ENCODE results near the gene SSR1.
"Not testable (repeated sequence)": the region's sequence is repeated elsewhere in the genome, so short reads cannot be mapped to it uniquely, and the experiment has no call there.

SSR1 gene

GRCh38 chr6:7274525-7274924, 38.5 kb downstream of the SSR1 start:
- DNase-seq: not testable (repeated sequence)

GRCh38 chr6:7273709-7274108, 39.3 kb downstream of the SSR1 start:
- DNase-seq: no peak

DNA sequence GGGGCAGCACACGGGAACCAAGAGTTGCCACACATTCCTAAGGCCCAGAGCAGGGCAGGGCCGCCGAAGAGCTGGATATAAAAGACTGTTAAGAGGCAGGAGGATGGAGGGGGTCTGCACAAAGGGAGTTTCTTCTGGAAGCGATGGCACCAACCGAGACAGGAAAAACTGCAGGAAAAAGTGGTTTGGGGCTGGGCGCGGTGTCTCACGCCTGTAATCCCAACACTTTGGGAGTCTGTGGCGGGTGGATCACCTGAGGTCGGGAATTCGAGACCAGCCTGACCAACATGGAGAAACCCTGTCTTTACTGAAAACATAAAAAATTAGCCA, 41.8 kb downstream of the SSR1 start:
- DNase-seq: no peak

- no peak for DNase-seq
Measured at GRCh38 chr6:7270320-7271204, 42.4 kb downstream of the SSR1 start.

GRCh38 chr6:7269816-7270215, 43.2 kb downstream of the SSR1 start:
- DNase-seq: no peak

DNA sequence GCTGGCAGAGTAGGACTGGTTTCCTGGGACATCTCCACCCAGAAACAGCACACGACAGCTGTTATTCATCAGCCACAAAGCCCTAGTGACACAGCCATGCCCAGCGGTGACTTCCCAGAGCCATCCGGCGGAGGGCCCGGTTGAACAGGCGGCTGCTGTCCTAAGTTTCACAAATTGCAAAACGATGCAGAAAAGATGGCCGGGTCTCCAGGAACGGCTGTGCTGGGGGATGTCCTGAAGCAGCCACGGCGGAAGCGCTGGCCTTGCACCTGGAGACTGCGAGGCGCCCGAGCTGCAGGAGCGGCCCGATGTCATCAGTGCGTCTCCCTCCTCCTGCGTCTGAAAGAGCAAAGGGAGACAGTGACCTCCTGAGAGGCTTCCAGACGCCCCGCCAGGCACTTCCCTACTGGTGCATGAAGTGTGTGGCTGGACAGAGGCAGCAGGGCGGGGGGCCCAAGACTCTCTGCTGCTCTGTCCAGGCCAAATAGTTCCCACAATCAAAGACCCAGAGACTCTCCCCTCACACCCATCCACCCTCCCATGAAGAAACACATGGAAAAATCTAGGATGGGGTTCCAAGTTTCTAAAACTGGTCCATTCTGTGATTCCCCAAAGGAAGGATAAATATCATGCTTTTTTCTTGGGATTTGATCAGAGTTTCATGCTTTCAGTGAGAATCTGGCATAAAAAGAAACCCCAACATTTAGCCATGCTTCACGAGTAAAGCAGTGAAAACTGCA, 44.0 kb downstream of the SSR1 start:
- DNase-seq: no peak

- no peak for DNase-seq
Measured at GRCh38 chr6:7268362-7268761, 44.6 kb downstream of the SSR1 start.

GRCh38 chr6:7267466-7268091, 45.4 kb downstream of the SSR1 start:
- DNase-seq: no peak

DNA sequence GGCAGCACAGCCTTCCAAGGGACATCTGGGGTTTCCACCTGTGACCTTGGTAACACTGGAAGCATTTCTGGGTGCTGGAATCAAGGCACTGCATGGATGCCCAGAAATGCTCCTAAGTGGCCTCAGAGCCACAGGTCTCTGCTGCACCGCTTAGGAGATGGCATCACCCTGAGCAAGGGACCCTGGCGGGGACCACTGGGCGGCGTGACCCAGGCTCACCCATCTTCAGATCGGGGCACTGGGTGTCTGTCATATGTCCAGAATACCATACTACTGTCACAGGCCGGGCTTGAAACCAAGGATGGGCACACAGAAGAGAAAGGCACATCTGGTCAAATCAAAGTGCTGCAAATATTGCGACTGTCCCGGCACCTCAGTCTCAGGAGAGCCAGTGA, 45.9 kb downstream of the SSR1 start:
- DNase-seq: no peak

- not testable (repeated sequence) for DNase-seq
Measured at GRCh38 chr6:7265385-7265726, 47.6 kb downstream of the SSR1 start.

DNA sequence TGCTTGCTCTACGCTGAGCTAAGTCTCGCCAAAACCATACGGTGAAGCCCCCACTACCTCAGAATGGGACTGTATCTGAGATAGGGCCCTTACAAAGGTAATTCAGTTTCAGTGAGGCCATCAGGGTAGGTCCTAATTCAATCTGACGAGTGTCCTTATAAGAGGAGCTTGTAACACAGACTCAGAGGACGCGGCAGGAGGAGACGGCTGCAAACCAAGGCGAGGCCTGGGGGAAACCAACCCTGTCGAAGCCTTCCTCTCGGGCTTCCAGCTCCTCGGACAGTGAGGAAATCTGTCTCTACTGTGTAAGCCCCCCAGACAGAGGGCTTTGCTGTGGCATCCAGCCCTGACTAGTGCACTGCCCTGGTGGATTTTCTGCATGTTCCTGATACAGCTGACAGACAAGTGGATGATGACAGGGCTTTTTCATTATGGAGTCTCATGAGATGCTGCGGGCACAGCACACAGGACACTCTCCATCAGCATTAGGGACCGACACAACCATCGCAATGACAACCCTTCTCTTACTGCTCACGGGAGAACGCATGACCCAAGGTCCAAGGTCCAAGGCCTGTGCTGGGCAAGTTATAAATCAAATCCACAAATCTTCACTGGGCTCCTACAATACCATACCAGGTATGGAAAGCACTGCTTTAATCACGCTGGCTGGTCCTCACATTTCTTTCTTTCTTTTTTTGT, 48.2 kb downstream of the SSR1 start:
- no peak for DNase-seq

DNA sequence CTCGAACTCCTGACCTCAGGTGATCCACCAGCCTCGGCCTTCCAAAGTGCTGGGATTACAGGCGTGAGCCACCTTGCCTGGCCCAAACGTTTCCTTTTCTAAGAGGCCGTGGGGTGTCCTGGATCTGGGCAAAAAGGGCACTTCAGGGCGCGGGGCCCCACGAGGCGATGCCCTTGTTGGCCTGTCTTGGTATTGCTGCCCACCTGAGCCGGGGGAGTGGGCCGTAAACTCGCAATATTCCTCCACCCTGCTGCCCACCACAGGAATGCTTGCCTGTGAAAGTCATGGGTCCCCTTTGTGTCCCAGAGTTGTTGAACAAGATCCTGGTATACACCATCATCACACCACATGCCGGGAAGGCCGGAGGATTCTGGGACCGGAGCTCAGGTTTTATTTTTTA, 49.0 kb downstream of the SSR1 start:
- no peak for DNase-seq

DNA sequence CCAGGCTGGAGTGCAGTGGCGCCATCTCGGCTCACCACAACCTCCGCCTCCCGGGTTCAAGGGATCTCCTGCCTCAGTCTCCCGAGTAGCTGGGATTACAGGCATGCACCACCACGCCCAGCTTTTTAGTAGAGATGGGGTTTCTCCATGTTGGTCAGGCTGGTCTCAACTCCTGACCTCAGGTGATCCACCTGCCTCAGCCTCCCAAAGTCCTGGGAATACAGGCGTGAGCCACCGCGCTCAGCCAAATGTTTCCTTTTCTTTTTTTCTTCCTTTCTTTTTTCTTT, 49.5 kb downstream of the SSR1 start:
- DNase-seq: not testable (repeated sequence)

DNA sequence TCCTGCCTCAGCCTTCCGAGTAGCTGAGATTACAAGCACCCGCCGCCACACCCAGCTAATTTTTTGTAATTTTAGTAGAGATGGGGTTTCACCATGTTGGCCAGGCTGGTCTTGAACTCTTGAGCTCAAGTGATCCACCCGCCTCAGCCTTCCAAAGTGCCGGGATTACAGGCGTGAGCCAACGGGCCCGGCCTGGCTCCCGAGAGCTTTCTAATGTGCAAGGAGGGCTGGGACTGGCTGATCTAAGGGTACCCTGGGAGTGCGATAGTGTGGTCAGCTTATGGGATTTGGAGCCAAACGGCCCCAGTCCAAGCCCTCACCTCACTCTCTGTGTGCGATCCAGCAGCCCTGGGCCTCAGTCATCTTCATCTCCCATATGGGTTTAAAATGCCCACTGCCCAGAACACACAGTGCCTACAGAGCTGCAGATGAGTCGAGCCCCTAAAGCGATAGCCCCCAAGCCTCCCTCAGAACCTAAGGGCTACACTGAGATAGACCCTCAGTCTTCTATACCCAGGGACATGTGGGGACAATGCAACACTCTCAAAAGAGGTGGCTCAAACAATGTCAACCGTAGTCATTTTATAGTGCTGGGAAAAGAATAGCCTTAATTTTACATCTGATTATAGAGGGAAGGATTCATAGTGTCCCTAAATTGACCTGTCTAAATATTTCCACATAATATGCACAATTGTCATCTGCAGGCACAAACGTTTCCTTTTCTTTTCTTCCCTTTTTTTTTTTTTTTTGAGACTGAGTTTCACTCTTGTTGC, 50.1 kb downstream of the SSR1 start:
- no peak for DNase-seq

- DNase-seq: no peak
Measured at GRCh38 chr6:7261852-7262461, 51.0 kb downstream of the SSR1 start.

GRCh38 chr6:7261032-7261841, 51.8 kb downstream of the SSR1 start:
- peak in 2 of 5 experiments; percentile 26 to 28 for DNase-seq

DNA sequence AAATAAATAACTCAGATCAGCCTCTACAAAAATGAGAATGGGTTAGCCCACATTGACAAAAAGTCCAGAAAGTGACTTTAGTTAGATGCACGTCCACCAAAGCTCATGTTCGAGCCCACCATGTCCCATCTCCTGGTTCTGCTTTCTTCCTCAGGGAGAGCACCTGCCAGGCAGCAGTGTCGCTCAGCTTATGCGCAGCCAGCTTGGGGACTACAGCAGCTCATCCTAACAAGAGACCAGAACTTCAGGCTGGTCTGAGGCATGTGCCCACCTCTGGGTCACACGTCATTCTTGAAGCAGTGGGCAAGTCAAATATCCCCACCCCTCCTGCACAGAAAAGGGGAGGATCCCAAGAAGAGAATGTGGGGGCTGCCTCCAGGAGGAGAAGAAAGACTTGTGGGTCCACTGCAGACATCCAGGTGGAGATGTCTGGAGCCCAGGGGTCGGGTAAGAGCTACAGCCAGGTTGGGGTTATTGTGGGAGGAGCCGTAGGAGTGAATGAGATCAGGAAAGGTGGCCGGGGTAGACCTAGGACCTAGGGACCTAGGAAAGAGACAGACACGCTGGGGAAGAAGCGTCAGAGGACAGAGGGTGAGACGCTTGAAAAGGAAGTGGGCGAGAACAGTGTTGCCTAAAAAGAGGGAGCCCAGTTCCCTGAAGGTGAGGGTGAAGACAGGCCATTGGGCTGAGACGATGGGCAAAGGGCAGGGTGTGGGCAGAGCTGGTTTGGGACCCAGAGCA, 52.5 kb downstream of the SSR1 start:
- DNase-seq: no peak

GRCh38 chr6:7258231-7258763, 54.7 kb downstream of the SSR1 start:
- DNase-seq: no peak

GRCh38 chr6:7257521-7258230, 55.3 kb downstream of the SSR1 start:
- no peak for DNase-seq

GRCh38 chr6:7256785-7257184, 56.2 kb downstream of the SSR1 start:
- DNase-seq: no peak

Measured in T-helper 2 cell (primary cell).